Measurements from ENCODE around the gene CRKL. TPM values are rescaled to one million over a fixed set of nuclear protein-coding genes. Genes with fewer than 3 reads are reported as not detected.

The CRKL gene
- total RNA-seq, 1 donor from 2014 or later: 91.0 TPM

- no peak overlapping the region for H3K4me3 ChIP-seq
- H3K9ac ChIP-seq: no peak overlapping the region
- DNase-seq (ENCODE audit: low spot score): no peak
- no peaks in the 10 kb centered on the region for H3K9me3 Mint-ChIP-seq
- no peak overlapping the region for H3K4me2 ChIP-seq
- no peaks in the 10 kb centered on the region for H3K79me2 ChIP-seq (ENCODE audit: low read depth)
- H3K27me3 Mint-ChIP-seq (ENCODE audit: insufficient read depth, low read depth): peaks cover 12% of the 10 kb centered on the region
- TF ChIP-seq EZH2 (IDR thresholded peaks at IDR 0.05) (no peak), CTCF (IDR thresholded peaks at IDR 0.05) (no peak), EZH2phosphoT487 (IDR thresholded peaks at IDR 0.05) (no peak)
- no peak overlapping the region for H2AFZ ChIP-seq (replicated peaks)
- no peak overlapping the region for H3K27ac ChIP-seq
- H3K4me3 Mint-ChIP-seq: no peak overlapping the region
- H3K36me3 ChIP-seq: no peaks in the 10 kb centered on the region
- H4K20me1 ChIP-seq (ENCODE audit: low read depth): no peaks in the 10 kb centered on the region
- no peaks in the 10 kb centered on the region for H3K9me3 ChIP-seq (ENCODE audit: low read depth)
- H3K4me1 Mint-ChIP-seq: peaks cover 3% of the 10 kb centered on the region
- H3K27me3 ChIP-seq: no peaks in the 10 kb centered on the region
- no peaks in the 10 kb centered on the region for H3F3A ChIP-seq (ENCODE audit: low read depth)
- H3K36me3 Mint-ChIP-seq: no peaks in the 10 kb centered on the region
- H3K4me1 ChIP-seq: no peaks in the 10 kb centered on the region
- H3K27ac Mint-ChIP-seq: no peak overlapping the region
These were observed 7.5 kb upstream of the CRKL start for GRCh38 chr22:20909543-20910303.

GRCh38 chr22:20912494-20912893, 4.7 kb upstream of the CRKL start:
- peaks cover 9% of the 10 kb centered on the region for H3K4me1 Mint-ChIP-seq
- no peak overlapping the region for H3K27ac Mint-ChIP-seq
- H3K4me3 Mint-ChIP-seq: no peak overlapping the region
- H3K4me3 ChIP-seq: no peak overlapping the region
- H3K36me3 ChIP-seq: no peaks in the 10 kb centered on the region
- TF ChIP-seq EZH2phosphoT487 (IDR thresholded peaks at IDR 0.05) (no peak), CTCF (IDR thresholded peaks at IDR 0.05) (no peak), EZH2 (IDR thresholded peaks at IDR 0.05) (no peak)
- no peaks in the 10 kb centered on the region for H3K9me3 ChIP-seq (ENCODE audit: low read depth)
- no peak overlapping the region for H3K4me2 ChIP-seq
- no peak overlapping the region for H3K27ac ChIP-seq
- peaks cover 7% of the 10 kb centered on the region for H3K27me3 Mint-ChIP-seq (ENCODE audit: insufficient read depth, low read depth)
- no peak overlapping the region for H3K9ac ChIP-seq
- no peaks in the 10 kb centered on the region for H3K4me1 ChIP-seq
- no peak overlapping the region for H2AFZ ChIP-seq (replicated peaks)
- H3K79me2 ChIP-seq (ENCODE audit: low read depth): peaks cover 2% of the 10 kb centered on the region
- no peak for DNase-seq (ENCODE audit: low spot score)
- H4K20me1 ChIP-seq (ENCODE audit: low read depth): no peaks in the 10 kb centered on the region
- H3K9me3 Mint-ChIP-seq: no peaks in the 10 kb centered on the region
- H3K27me3 ChIP-seq: no peaks in the 10 kb centered on the region
- peaks cover 10% of the 10 kb centered on the region for H3F3A ChIP-seq (ENCODE audit: low read depth)
- H3K36me3 Mint-ChIP-seq: no peaks in the 10 kb centered on the region

- H3K27me3 Mint-ChIP-seq (ENCODE audit: insufficient read depth, low read depth): peaks cover 8% of the 10 kb centered on the region
These were observed 1.5 kb downstream of the CRKL start for GRCh38 chr22:20918663-20919218.

More at GRCh38 chr22:20918663-20919218, 1.5 kb downstream of the CRKL start:
- Histone ChIP-seq H3K27me3 (no peaks in the 10 kb centered on the region), H2AFZ (replicated peaks) (no peak overlapping the region), H3K27ac (no peak overlapping the region), H3K9me3 (ENCODE audit: low read depth) (no peaks in the 10 kb centered on the region), H3F3A (ENCODE audit: low read depth) (peaks cover 23% of the 10 kb centered on the region), H3K4me3 (peak overlapping the region; percentile 98), H4K20me1 (ENCODE audit: low read depth) (peaks cover 61% of the 10 kb centered on the region), H3K4me2 (peak overlapping the region; percentile 88), H3K79me2 (ENCODE audit: low read depth) (peaks cover 65% of the 10 kb centered on the region), H3K4me1 (peaks cover 11% of the 10 kb centered on the region), H3K36me3 (no peaks in the 10 kb centered on the region), H3K9ac (peak overlapping the region; percentile 94)
- DNase-seq (ENCODE audit: low spot score): peak; percentile 14
- Mint-ChIP-seq H3K4me1 (peaks cover 31% of the 10 kb centered on the region), H3K9me3 (peaks cover 4% of the 10 kb centered on the region), H3K36me3 (peaks cover 13% of the 10 kb centered on the region), H3K27ac (peak overlapping the region; percentile 70), H3K4me3 (peak overlapping the region; percentile 99)
- TF ChIP-seq EZH2 (IDR thresholded peaks at IDR 0.05) (no peak), CTCF (IDR thresholded peaks at IDR 0.05) (no peak), EZH2phosphoT487 (IDR thresholded peaks at IDR 0.05) (no peak)

Data from neural progenitor cell (in vitro differentiated cells).